ENCODE measurements around the gene TRAM2.
"Not testable (repeated sequence)": the region's sequence is repeated elsewhere in the genome, so short reads cannot be mapped to it uniquely, and the experiment has no call there.

Gene TRAM2

GRCh38 chr6:52474173-52474572 lies 102.7 kb downstream of the TRAM2 start:
- DNase-seq = no peak

- DNase-seq = not testable (repeated sequence)
These were observed 115.7 kb downstream of the TRAM2 start for GRCh38 chr6:52461194-52461593.

- DNase-seq = no peak
These were observed 119.8 kb downstream of the TRAM2 start for GRCh38 chr6:52457096-52457495.

GRCh38 chr6:52454556-52454955 lies 122.3 kb downstream of the TRAM2 start:
- DNase-seq = no peak
